ENCODE data around the gene ZNF880.

GRCh38 chr19:52335768-52336116 is 34.0 kb upstream of the ZNF880 start:
- TF ChIP-seq CTCF (IDR thresholded peaks at IDR 0.05) (no peak), POLR2A (IDR thresholded peaks at IDR 0.05) (no peak)

All from Peyer's patch (tissue), 4 donors.